Lung (tissue), 12 donors: ENCODE data around the gene FNDC11. TPM values are rescaled to one million over a fixed set of nuclear protein-coding genes. Genes with fewer than 3 reads are reported as not detected.

Experiments used
- ATAC-seq: fragments of 200-7000 bp; cut with Tn5 transposase; one replicate; pipeline ENCODE4 v1.9.1; 2020; ENCODE audit warnings: moderate number of reproducible peaks; ENCODE audit not compliant: insufficient read depth, low FRiP score
- DNase-seq, 3 donors: peaks; one replicate each; pipeline ENCODE4 v3.0.0-alpha.2; 2013 to 2017
- H3K27ac ChIP-seq, 2 donors: one replicate each; pipeline ENCODE4 v1.5.1; 2013; ENCODE audit warnings: mild to moderate bottlenecking in 2 of 2, moderate library complexity in 2 of 2, control low read depth in 1 of 2, inconsistent platforms in 1 of 2, low read depth in 1 of 2, low read length in 1 of 2
- H3K27me3 ChIP-seq, 3 donors: one replicate each; pipeline ENCODE4 v1.5.1; 2013; ENCODE audit warnings: low read length in 2 of 3; ENCODE audit not compliant: control insufficient read depth in 3 of 3, insufficient read depth in 3 of 3
- H3K36me3 ChIP-seq, 4 donors: one replicate each; pipeline ENCODE4 v1.5.1; 2013; ENCODE audit warnings: low read length in 4 of 4, mild to moderate bottlenecking in 1 of 4, moderate library complexity in 1 of 4; ENCODE audit not compliant: control insufficient read depth in 4 of 4, insufficient read depth in 4 of 4
- H3K4me1 ChIP-seq, 5 donors: one replicate each; pipeline ENCODE4 v1.5.1; 2013; ENCODE audit warnings: low read length in 5 of 5, mild to moderate bottlenecking in 2 of 5, moderate library complexity in 1 of 5; ENCODE audit not compliant: control insufficient read depth in 5 of 5, insufficient read depth in 5 of 5
- H3K4me3 ChIP-seq: one replicate; pipeline ENCODE4 v1.5.1; 2013; ENCODE audit warnings: mild to moderate bottlenecking, control low read depth, moderate library complexity
- H3K9ac ChIP-seq, 2 donors: one replicate each; pipeline ENCODE4 v1.5.1; 2013; ENCODE audit warnings: low read length in 2 of 2, control low read depth in 1 of 2; ENCODE audit not compliant: insufficient read depth in 1 of 2
- H3K9me3 ChIP-seq, 4 donors: one replicate each; pipeline ENCODE4 v1.5.1; 2013; ENCODE audit warnings: low read length in 3 of 4, mild to moderate bottlenecking in 1 of 4, moderate library complexity in 1 of 4; ENCODE audit not compliant: control insufficient read depth in 4 of 4, insufficient read depth in 3 of 4
- CTCF ChIP-seq: IDR thresholded peaks from 2 replicates; pipeline ENCODE4 v1.5.1; 2012; ENCODE audit warnings: mild to moderate bottlenecking; ENCODE audit errors: control extremely low read depth, extremely low read depth
- WGBS, 2 donors: extraction: QIAGEN DNeasy Blood & Tissue Kit; methylation state at CpG; one replicate each; pipeline ENCODE4 v1.1.7; 2013; 5-methylcytosine and 5-hydroxymethylcytosine counted together
- polyA plus RNA-seq, 2 donors: library from polyadenylated mRNA; stranded (reverse); fragments of 200-250 nt; gene quantifications; one replicate each; pipeline ENCODE4 v1.2.1, GENCODE V29; 2013
- total RNA-seq, 2 donors: library from RNA; depleted of rRNA in 1 of 2; stranded (reverse); fragments of >200 nt in 1 of 2; gene quantifications; one replicate each; pipeline ENCODE4 v1.2.1, GENCODE V29; 2014 to 2021
- donor health status: control.
- donor health status: control.
- donor health status: Bipolar disorder and iron deficiency.
- donor health status: healthy.
- donor health status: DM: yes; HTN: yes; CAD: no.

The FNDC11 gene
- total and polyA plus RNA-seq, 4 donors, result 1.0 to 3.2 (median 2.3) TPM

- DNase-seq (no peak), ATAC-seq (no peak)
- H3K4me1 ChIP-seq, result peaks cover 0 to 22% (median 7%) of the 10 kb centered on the region in 5 donors
- H3K27me3 ChIP-seq, result no peaks in the 10 kb centered on the region
- peaks cover 0 to 21% (median 13%) of the 10 kb centered on the region in 4 donors for H3K36me3 ChIP-seq
- H3K4me3 ChIP-seq, result no peak overlapping the region
- H3K9ac ChIP-seq, result no peak overlapping the region
- no peak for TF ChIP-seq CTCF
- 85 to 86% methylated on average over 20 of the region's 20 CpGs for WGBS, 2 donors
- H3K27ac ChIP-seq, result no peak overlapping the region
- peaks cover 0 to 4% (median 0%) of the 10 kb centered on the region in 4 donors for H3K9me3 ChIP-seq
Observed at GRCh38 chr20:63518351-63518861, 35.6 kb upstream of the FNDC11 start.

- Histone ChIP-seq H3K4me3 (peak overlapping the region; percentile 75), H3K27me3 (no peaks in the 10 kb centered on the region), H3K4me1 (peaks cover 0 to 22% (median 7%) of the 10 kb centered on the region in 5 donors), H3K9me3 (peaks cover 0 to 5% (median 0%) of the 10 kb centered on the region in 4 donors), H3K27ac (peak overlapping the region in 1 of 2 donors; percentile 32), H3K9ac (no peak overlapping the region), H3K36me3 (peaks cover 0 to 22% (median 14%) of the 10 kb centered on the region in 4 donors)
- WGBS, 2 donors, result 75 to 82% methylated on average over 29 to 32 of the region's 32 CpGs
- ATAC-seq (no peak), DNase-seq (peak in 1 of 3 donors; percentile 12)
- TF ChIP-seq CTCF, result no peak
Observed at GRCh38 chr20:63518946-63519667, 34.9 kb upstream of the FNDC11 start.

- 2% methylated on average over 50 to 72 of the region's 72 CpGs for WGBS, 2 donors
- peaks cover 0 to 5% (median 0%) of the 10 kb centered on the region in 4 donors for H3K9me3 ChIP-seq
- ATAC-seq (peak; percentile 45), DNase-seq (peak; percentile 81 to 85 (median 83))
- TF ChIP-seq CTCF, result no peak
- peak overlapping the region; percentile 75 to 95 for H3K27ac ChIP-seq
- peaks cover 0 to 22% (median 14%) of the 10 kb centered on the region in 4 donors for H3K36me3 ChIP-seq
- no peak overlapping the region for H3K9ac ChIP-seq
- H3K27me3 ChIP-seq, result no peaks in the 10 kb centered on the region
- H3K4me1 ChIP-seq, result peaks cover 0 to 23% (median 7%) of the 10 kb centered on the region in 5 donors
- H3K4me3 ChIP-seq, result peak overlapping the region; percentile 75
Observed at GRCh38 chr20:63519668-63520503, 34.1 kb upstream of the FNDC11 start.
